GM18951 (cell line): ENCODE data around the gene CIROP.
A peak's percentile ranks its signal among the peaks of the same experiment; 100 is the strongest.

Experiments used
- POLR2A ChIP-seq: IDR thresholded peaks from 4 replicates; pipeline ENCODE4 v1.6.1; 2011; ENCODE audit warnings: mild to moderate bottlenecking; ENCODE audit not compliant: insufficient read length, insufficient read depth; ENCODE audit errors: extremely low read depth
- in situ Hi-C: fragments of 300-500 bp; cut with MboI; formaldehyde crosslinking; loops from one replicate; pipeline ENCODE4 v1.12.0; 2022; ENCODE audit warnings: low sequenced_read_pairs, mixed read lengths, inconsistent platforms; ENCODE audit not compliant: unreplicated experiment

Gene CIROP

GRCh38 chr14:23071244-23071920 lies 33.4 kb downstream of the CIROP start:
- TF ChIP-seq POLR2A = peak; percentile 83
- in situ Hi-C loops = loop anchor here (25.0 kb wide), 1 partner anchor 509 kb away; no protein-coding TSS in a partner anchor

- in situ Hi-C loops = loop anchor here (25.0 kb wide), 1 partner anchor 508 kb away; no protein-coding TSS in a partner anchor
- TF ChIP-seq POLR2A = no peak
These were observed 34.3 kb downstream of the CIROP start for GRCh38 chr14:23070262-23071129.

- TF ChIP-seq POLR2A = no peak
- in situ Hi-C loops = loop anchor here (25.0 kb wide), 1 partner anchor 507 kb away; no protein-coding TSS in a partner anchor
These were observed 35.4 kb downstream of the CIROP start for GRCh38 chr14:23069413-23069806.

- in situ Hi-C loops = loop anchor here (25.0 kb wide), 1 partner anchor 507 kb away; no protein-coding TSS in a partner anchor
- no peak for TF ChIP-seq POLR2A
These were observed 35.9 kb downstream of the CIROP start for GRCh38 chr14:23068789-23069412.

GRCh38 chr14:23067847-23068788 lies 36.7 kb downstream of the CIROP start:
- no peak for TF ChIP-seq POLR2A
- in situ Hi-C loops = loop anchor here (25.0 kb wide), 1 partner anchor 506 kb away; no protein-coding TSS in a partner anchor

- in situ Hi-C loops = loop anchor here (25.0 kb wide), 1 partner anchor 505 kb away; no protein-coding TSS in a partner anchor
- no peak for TF ChIP-seq POLR2A
These were observed 37.7 kb downstream of the CIROP start for GRCh38 chr14:23066855-23067744.

- in situ Hi-C loops = loop anchor here (25.0 kb wide), 1 partner anchor 504 kb away; no protein-coding TSS in a partner anchor
- TF ChIP-seq POLR2A = no peak
These were observed 38.4 kb downstream of the CIROP start for GRCh38 chr14:23066368-23066767.

- no peak for TF ChIP-seq POLR2A
- in situ Hi-C loops = loop anchor here (25.0 kb wide), 1 partner anchor 501 kb away; no protein-coding TSS in a partner anchor
These were observed 41.2 kb downstream of the CIROP start for GRCh38 chr14:23063601-23064000.

- in situ Hi-C loops = loop anchor here (25.0 kb wide), 1 partner anchor 500 kb away; no protein-coding TSS in a partner anchor
- no peak for TF ChIP-seq POLR2A
These were observed 42.8 kb downstream of the CIROP start for GRCh38 chr14:23062002-23062401.

- in situ Hi-C loops = loop anchor here (25.0 kb wide), 1 partner anchor 498 kb away; no protein-coding TSS in a partner anchor
These were observed 44.1 kb downstream of the CIROP start for GRCh38 chr14:23060536-23061260.

More at GRCh38 chr14:23060536-23061260, 44.1 kb downstream of the CIROP start:
- TF ChIP-seq POLR2A = no peak
